Measurements from ENCODE around the gene SYNPO2.
"Not testable (repeated sequence)": the region's sequence is repeated elsewhere in the genome, so short reads cannot be mapped to it uniquely, and the experiment has no call there.

Gene SYNPO2

GRCh38 chr4:119049342-119049741 lies 160.7 kb downstream of the SYNPO2 start:
- FAIRE-seq, result no peak
- DNase-seq (ENCODE audit: insufficient read length, low spot score), result no peak

- DNase-seq (ENCODE audit: insufficient read length, low spot score) (no peak), FAIRE-seq (no peak)
These were observed 162.0 kb downstream of the SYNPO2 start for GRCh38 chr4:119050527-119051090.

DNA sequence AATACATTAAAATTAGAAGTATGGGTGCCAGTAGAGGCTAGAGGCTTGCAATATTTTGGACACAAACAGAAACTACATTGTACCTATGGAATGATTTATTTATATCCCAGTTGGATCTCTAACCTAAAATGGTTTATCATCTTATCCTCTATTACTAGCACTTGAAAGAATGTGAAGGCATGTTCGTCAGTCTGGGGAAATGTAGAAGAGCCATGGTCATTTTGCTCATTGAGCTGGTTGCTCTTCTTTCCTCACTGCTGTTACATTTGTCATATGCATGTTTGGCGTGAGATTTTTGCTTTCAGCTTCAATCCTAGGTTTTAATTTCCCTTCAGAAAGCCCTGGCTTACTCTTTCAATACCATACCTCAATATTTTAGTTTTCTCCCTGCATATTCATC lies 164.6 kb downstream of the SYNPO2 start:
- DNase-seq (ENCODE audit: insufficient read length, low spot score), result no peak
- FAIRE-seq, result no peak

- DNase-seq (ENCODE audit: insufficient read length, low spot score) (no peak), FAIRE-seq (no peak)
These were observed 165.3 kb downstream of the SYNPO2 start for GRCh38 chr4:119053997-119054396.

GRCh38 chr4:119057417-119057816 lies 168.8 kb downstream of the SYNPO2 start:
- FAIRE-seq, result no peak
- DNase-seq (ENCODE audit: insufficient read length, low spot score), result no peak

DNA sequence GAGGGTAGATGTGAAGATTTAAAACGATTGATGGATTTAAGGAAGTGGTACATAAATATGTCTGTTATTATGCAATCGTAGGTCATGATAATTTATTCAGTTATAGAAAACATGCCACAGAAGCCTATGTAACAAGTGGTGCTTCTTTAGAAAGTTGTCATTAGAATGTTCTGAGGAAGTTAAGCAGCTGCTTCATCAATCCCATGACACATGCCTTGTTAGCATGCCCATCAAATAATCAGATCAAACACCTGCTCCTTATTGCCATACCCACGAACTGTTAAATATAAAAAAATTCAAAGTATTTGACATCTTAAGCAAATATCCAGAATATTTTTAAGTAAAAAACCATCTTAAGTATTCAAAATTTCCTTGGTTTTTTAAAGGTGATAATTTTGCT lies 170.6 kb downstream of the SYNPO2 start:
- no peak for FAIRE-seq
- DNase-seq (ENCODE audit: insufficient read length, low spot score), result no peak

GRCh38 chr4:119067125-119067524 lies 178.5 kb downstream of the SYNPO2 start:
- FAIRE-seq; DNase-seq (ENCODE audit: insufficient read length, low spot score): not testable (repeated sequence)

- not testable (repeated sequence) for FAIRE-seq; DNase-seq (ENCODE audit: insufficient read length, low spot score)
These were observed 179.2 kb downstream of the SYNPO2 start for GRCh38 chr4:119067670-119068360.

DNA sequence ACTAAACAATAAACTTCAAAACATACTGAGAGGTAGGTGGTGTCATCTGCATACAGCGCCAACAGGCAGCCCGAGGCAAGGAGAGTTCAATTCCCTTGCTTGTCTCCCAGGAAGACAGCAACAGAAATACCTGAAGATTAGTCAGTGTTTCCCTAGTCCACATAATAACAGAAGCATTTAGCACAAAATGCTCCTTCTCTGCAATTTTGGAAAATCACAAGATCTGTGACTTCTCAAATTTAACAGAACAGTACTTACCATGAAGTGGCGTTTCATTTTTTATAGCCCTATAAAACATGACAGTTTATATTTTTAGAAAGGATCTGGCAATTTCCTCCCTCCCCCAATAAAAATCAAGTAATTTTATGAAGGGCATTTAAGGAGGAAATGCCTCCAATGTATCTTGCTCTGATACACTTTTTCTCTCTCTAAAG lies 179.9 kb downstream of the SYNPO2 start:
- DNase-seq (ENCODE audit: insufficient read length, low spot score) (peak; percentile 19), FAIRE-seq (no peak)

DNA sequence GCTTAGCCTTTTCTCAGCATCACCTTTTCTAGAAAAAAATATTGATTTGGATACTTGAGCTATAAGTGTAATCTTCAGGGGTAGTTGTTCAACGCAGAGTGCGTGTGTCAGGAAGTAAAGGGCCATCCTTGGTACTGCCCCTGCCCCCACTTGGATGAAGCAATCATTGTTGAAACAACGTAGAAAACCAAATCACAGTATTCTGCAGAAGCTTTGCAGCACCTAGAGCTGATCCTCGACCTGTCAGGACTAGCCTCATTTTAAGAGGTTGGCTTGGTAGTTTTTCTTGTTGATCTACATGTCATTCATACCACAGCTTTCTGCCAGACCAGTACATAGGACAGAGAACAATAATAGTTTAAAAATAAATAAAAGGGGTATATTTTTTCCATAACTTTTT lies 181.6 kb downstream of the SYNPO2 start:
- DNase-seq (ENCODE audit: insufficient read length, low spot score), result no peak
- no peak for FAIRE-seq

GRCh38 chr4:119080721-119081541 lies 192.3 kb downstream of the SYNPO2 start:
- no peak for DNase-seq (ENCODE audit: insufficient read length, low spot score)
- no peak for FAIRE-seq

- DNase-seq (ENCODE audit: insufficient read length, low spot score) (no peak), FAIRE-seq (no peak)
These were observed 192.8 kb downstream of the SYNPO2 start for GRCh38 chr4:119081542-119081859.

DNA sequence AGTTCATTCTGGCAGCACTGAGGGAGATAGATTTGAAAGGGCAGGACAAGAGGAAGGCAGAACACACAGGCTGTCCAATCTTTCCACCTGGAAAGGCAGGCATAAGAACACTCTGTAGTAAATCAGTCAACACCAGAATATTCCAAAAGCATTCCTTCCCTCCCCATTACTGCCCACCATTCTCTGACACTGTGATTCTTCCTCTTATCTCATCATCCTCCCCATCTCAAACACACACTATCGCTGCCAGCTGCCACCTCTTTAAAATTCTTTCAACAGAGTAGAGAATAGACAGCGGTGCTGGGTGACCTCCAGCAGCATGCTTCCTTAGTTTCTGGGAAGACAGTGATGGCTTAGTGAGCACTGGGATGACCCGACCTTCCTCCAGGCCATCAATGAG lies 193.3 kb downstream of the SYNPO2 start:
- no peak for DNase-seq (ENCODE audit: insufficient read length, low spot score)
- FAIRE-seq, result peak; percentile 59

DNA sequence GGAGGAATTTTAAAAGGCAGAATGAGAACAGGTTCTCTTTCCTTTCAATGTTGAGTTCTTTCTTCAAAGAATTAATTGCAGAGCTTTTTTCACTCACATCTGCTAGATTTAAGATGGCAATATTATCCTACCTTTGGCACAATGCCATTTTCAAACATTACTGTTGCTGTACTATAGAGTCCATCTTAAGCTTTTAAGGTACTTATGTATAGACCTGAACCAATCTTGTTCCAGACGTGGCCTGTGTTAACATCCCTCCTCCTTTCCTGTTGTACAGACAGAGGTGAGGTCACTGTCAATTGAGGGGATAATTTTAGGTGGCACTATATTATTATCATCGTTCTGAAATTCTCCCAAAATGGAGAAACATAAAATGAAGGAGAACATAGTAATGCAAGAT lies 194.0 kb downstream of the SYNPO2 start:
- DNase-seq (ENCODE audit: insufficient read length, low spot score) (no peak), FAIRE-seq (no peak)

DNA sequence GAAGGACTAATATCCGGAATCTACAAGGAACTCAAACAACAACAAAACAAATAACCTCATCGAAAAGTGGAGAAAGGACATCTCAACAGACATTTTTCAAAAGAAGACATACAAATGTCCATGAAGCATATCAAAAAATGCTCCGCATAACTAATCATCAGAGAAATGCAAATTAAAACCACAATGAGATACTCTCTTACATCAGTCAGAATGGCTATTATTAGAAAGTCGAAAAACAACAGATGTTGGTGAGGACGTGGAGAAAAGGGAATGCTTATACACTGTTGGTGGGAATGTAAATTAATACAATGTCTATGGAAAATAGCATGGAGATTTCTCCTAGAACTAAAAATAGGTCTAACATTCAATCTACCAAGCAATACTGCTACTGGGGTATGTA lies 195.9 kb downstream of the SYNPO2 start:
- FAIRE-seq (no peak), DNase-seq (ENCODE audit: insufficient read length, low spot score) (no peak)

GRCh38 chr4:119087121-119087520 lies 198.5 kb downstream of the SYNPO2 start:
- DNase-seq (ENCODE audit: insufficient read length, low spot score) (no peak), FAIRE-seq (no peak)

DNA sequence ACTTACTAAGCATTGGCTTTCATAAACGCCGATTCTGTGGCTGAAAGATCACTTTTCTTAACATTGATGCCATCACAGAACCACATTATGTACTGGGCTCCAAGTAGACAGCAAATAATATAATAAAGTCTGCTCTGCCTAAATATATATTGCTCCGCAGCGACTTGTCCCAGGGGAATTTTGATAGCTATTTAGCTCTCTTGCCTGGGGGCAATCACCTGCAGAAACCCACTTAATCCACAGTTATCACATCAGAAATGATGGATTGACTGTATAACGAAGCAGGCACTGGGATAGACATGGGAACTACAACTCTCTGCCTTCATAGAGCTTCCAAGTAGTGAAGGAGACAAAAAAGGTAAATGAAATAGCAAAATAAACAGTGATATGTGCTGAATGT lies 199.0 kb downstream of the SYNPO2 start:
- no peak for FAIRE-seq

DNA sequence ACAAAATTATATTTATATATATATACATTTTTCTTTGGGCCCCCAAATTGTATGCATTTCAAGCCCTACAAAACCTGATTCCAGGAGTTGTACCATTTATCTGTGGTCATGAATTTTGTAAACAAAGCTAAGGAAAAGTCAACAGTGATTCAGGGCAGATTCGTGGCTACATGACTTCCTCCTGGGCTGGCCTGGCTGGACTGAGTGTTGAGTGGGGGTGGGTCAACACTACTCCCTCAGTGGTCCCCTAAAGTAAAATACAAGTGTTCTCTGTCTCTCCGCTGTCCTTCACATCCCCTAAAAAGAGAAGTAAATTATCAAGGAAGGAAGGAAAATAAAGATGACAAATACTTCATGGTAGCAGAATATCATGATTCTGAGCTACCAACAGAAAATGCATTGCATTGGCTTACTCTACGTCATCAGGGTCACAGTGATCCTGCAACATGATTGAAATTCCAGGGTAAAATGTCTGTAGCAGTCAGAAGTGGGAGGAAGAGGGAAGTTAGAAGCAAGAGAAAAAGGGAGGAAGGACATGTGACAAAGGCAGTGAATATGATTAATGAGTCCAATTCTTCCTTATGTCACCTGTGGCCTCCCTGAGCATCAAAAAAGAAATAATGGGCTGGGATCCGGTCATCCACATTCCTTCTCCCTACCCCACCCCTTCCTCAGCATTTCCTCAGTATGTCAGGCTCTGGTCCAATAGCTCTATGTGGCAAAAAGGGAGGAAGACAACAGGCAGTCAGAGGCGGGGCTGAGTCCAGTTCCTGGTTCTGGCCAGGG lies 204.6 kb downstream of the SYNPO2 start:
- no peak for FAIRE-seq
- DNase-seq (ENCODE audit: insufficient read length, low spot score), result no peak

More for the DNA sequence above, 199.0 kb downstream of the SYNPO2 start:
- DNase-seq (ENCODE audit: insufficient read length, low spot score), result no peak

DNA sequence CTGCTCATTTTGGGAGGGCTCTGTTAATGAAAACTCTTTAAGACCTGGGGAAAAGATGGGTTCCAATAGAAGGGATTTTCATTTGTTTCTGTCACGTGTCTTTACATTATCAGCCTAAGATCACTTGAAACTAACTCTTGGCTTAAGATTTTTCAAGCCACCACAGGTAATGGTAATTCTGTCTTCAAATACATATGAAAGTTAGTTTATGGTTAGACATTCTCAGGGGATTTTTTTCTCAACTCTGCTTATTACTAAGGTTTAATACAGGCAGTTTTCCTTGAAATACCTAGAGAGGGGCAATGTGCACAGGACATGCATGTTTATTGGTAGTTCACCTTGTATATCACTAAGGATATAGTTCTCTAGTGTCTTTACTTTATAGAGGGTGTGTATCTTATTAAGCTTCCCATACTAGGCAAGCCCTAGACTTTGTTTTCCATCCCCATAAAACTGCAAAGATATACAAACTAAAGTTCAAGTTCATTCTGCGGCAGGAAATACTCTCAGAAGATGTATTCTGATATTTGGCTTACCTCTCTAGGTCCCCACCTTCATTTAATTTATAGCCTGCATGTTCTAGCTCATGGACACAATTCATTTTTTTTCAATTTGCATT lies 208.7 kb downstream of the SYNPO2 start:
- no peak for DNase-seq (ENCODE audit: insufficient read length, low spot score)
- FAIRE-seq, result no peak

- FAIRE-seq (no peak), DNase-seq (ENCODE audit: insufficient read length, low spot score) (no peak)
These were observed 209.7 kb downstream of the SYNPO2 start for GRCh38 chr4:119098306-119098705.

Data from HTR-8/SVneo (cell line).